Measurements from ENCODE around the gene GPRIN1.

DNA sequence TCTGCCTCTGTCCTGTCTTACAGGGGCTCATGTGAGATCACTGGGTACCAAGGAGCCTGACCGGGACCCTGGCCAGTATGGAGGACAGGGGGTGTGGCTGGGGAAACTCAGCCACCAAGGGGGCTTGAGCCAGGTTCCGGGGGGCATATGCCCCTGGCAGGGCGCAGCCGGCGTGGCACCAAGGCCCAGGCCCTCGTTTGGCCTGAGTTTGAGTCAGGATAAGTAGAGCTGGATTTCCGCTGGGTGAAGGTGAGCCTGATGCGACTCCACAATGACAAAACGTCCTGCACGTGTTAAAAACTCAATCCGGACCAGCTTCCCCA, 36.7 kb upstream of the GPRIN1 start:
- no peak for TF ChIP-seq POLR2A (IDR thresholded peaks at IDR 0.05)
- TF ChIP-seq, protein P1, sequence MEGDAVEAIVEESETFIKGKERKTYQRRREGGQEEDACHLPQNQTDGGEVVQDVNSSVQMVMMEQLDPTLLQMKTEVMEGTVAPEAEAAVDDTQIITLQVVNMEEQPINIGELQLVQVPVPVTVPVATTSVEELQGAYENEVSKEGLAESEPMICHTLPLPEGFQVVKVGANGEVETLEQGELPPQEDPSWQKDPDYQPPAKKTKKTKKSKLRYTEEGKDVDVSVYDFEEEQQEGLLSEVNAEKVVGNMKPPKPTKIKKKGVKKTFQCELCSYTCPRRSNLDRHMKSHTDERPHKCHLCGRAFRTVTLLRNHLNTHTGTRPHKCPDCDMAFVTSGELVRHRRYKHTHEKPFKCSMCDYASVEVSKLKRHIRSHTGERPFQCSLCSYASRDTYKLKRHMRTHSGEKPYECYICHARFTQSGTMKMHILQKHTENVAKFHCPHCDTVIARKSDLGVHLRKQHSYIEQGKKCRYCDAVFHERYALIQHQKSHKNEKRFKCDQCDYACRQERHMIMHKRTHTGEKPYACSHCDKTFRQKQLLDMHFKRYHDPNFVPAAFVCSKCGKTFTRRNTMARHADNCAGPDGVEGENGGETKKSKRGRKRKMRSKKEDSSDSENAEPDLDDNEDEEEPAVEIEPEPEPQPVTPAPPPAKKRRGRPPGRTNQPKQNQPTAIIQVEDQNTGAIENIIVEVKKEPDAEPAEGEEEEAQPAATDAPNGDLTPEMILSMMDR (IDR thresholded peaks at IDR 0.05), result no peak
